HG02763 (cell line): ENCODE measurements around the gene USP17L20.
"Not testable (repeated sequence)": the region's sequence is repeated elsewhere in the genome, so short reads cannot be mapped to it uniquely, and the experiment has no call there.

Experiments
- ATAC-seq: cut with Tn5 transposase; IDR thresholded peaks from one replicate; pipeline ENCODE4 v1.9.1; 2021; ENCODE audit warnings: mild to moderate bottlenecking, moderate library complexity; ENCODE audit not compliant: unreplicated experiment

The USP17L20 gene

DNA sequence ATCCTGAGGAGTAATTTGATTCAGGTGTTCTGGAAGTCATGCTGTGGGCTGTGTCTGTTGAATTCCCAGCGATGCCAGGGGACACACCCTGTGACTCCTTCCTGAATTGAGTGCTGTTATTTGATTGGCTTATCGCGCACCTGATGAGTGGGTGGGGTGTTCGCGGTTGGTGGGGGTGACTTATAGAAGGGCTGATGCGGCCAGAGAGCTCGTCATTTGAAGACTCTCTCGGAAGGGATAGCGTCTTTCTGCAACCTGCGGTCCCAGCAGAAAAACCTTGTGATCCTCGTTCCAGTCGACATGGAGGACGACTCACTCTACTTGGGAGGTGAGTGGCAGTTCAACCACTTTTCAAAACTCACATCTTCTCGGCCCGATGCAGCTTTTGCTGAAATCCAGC, at the start of gene USP17L20:
TSS of gene USP17L20 (plus strand) at position 301 of the 400 bp plus-strand sequence. CDS start at position 301, 0 bp downstream.
- ATAC-seq: not testable (repeated sequence)

DNA sequence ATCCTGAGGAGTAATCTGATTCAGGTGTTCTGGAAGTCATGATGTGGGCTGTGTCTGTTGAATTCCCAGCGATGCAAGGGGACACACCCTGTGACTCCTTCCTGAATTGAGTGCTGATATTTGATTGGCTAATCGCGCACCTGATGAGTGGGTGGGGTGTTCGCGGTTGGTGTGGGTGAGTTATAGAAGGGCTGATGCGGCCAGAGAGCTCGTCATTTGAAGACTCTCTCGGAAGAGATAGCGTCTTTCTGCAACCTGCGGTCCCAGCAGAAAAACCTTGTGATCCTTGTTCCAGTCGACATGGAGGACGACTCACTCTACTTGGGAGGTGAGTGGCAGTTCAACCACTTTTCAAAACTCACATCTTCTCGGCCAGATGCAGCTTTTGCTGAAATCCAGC, 47.6 kb upstream of the USP17L20 start, which contains the start of gene USP17L10:
TSS of gene USP17L10 (plus strand) at position 301 of the 400 bp plus-strand sequence. CDS start at position 301, 0 bp downstream.
- ATAC-seq: not testable (repeated sequence)

GRCh38 chr4:9214701-9215100, 43.2 kb upstream of the USP17L20 start:
- not testable (repeated sequence) for ATAC-seq

DNA sequence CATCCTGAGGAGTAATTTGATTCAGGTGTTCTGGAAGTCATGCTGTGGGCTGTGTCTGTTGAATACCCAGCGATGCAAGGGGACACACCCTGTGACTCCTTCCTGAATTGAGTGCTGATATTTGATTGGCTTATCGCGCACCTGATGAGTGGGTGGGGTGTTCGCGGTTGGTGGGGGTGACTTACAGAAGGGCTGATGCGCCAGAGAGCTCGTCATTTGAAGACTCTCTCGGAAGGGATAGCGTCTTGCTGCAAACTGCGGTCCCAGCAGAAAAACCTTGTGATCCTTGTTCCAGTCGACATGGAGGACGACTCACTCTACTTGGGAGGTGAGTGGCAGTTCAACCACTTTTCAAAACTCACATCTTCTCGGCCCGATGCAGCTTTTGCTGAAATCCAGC, 42.8 kb upstream of the USP17L20 start, which contains the start of gene USP17L11:
TSS of gene USP17L11 (plus strand) at position 301 of the 400 bp plus-strand sequence. CDS start at position 301, 0 bp downstream.
- not testable (repeated sequence) for ATAC-seq

- ATAC-seq: not testable (repeated sequence)
Measured at GRCh38 chr4:9219852-9220251, 38.1 kb upstream of the USP17L20 start, which contains the start of gene USP17L12. Gene USP17L12, plus strand, starts transcription at chr4:9220152. Its CDS starts 0 bp downstream, at chr4:9220152.

GRCh38 chr4:9224596-9224995, 33.3 kb upstream of the USP17L20 start, which contains the start of gene USP17L13:
Gene USP17L13, plus strand, starts transcription at chr4:9224896. Its CDS starts 0 bp downstream, at chr4:9224896.
- ATAC-seq: not testable (repeated sequence)

GRCh38 chr4:9230249-9230648, 27.7 kb upstream of the USP17L20 start:
- ATAC-seq: not testable (repeated sequence)

GRCh38 chr4:9234085-9234484, 23.8 kb upstream of the USP17L20 start, which contains the start of gene USP17L15:
Gene USP17L15, plus strand, starts transcription at chr4:9234385. Its CDS starts 0 bp downstream, at chr4:9234385.
- not testable (repeated sequence) for ATAC-seq

DNA sequence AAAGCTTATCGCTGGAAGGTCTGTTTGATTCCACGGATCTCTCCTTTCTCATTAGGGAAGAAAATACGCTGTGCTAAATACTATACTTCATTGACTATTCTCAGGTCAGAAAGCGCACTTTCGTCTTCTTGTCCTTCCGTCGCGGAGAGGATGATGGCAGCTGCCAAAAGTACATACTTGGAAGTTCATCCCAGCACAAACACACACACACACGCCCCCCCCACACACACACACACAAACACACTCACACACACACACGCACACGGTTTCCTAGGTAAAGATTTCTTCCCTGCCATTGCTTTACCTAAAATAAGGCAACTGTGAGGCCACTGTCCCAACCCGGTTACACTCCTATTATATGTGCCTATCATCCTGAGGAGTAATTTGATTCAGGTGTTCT, 19.5 kb upstream of the USP17L20 start:
- not testable (repeated sequence) for ATAC-seq

GRCh38 chr4:9243579-9243978, 14.3 kb upstream of the USP17L20 start, which contains the start of gene USP17L17:
Gene USP17L17, plus strand, starts transcription at chr4:9243879. Its CDS starts 0 bp downstream, at chr4:9243879.
- ATAC-seq: not testable (repeated sequence)

- not testable (repeated sequence) for ATAC-seq
Measured at GRCh38 chr4:9247953-9248680, 9.8 kb upstream of the USP17L20 start, which contains the start of gene USP17L18. Gene USP17L18, plus strand, starts transcription at chr4:9248630. Its CDS starts 0 bp downstream, at chr4:9248630.

GRCh38 chr4:9253078-9253477, 4.8 kb upstream of the USP17L20 start, which contains the start of gene USP17L19:
Gene USP17L19, plus strand, starts transcription at chr4:9253378. Its CDS starts 0 bp downstream, at chr4:9253378.
- ATAC-seq: not testable (repeated sequence)

- ATAC-seq: not testable (repeated sequence)
Measured at GRCh38 chr4:9262572-9262971, 4.6 kb downstream of the USP17L20 start, which contains the start of gene USP17L21. Gene USP17L21, plus strand, starts transcription at chr4:9262872. Its CDS starts 0 bp downstream, at chr4:9262872.

GRCh38 chr4:9267319-9267718, 9.4 kb downstream of the USP17L20 start, which contains the start of gene USP17L22:
Gene USP17L22, plus strand, starts transcription at chr4:9267619. Its CDS starts 0 bp downstream, at chr4:9267619.
- ATAC-seq: not testable (repeated sequence)

GRCh38 chr4:9271719-9272118, 13.8 kb downstream of the USP17L20 start:
- ATAC-seq: not testable (repeated sequence)
